LHCN-M2 (cell line): ENCODE measurements around the gene ADAMTS17. TPM values are rescaled to one million over a fixed set of nuclear protein-coding genes. Genes with fewer than 3 reads are reported as not detected.
A peak's percentile ranks its signal among the peaks of the same experiment; 100 is the strongest.

Experiments
- DNase-seq: peaks from one replicate; pipeline ENCODE4 v3.0.0-alpha.2; 2012; ENCODE audit warnings: low read depth
- total RNA-seq: library from RNA; depleted of rRNA; stranded (reverse); fragments of >200 nt; gene quantifications from 2 replicates; pipeline ENCODE4 v1.2.3, GENCODE V29; 2014

ADAMTS17 gene
- total RNA-seq, 1 experiment from 2014 or later = 0.11 TPM

- DNase-seq = no peak
Measured at GRCh38 chr15:100276506-100276905, 65.3 kb downstream of the ADAMTS17 start.

DNA sequence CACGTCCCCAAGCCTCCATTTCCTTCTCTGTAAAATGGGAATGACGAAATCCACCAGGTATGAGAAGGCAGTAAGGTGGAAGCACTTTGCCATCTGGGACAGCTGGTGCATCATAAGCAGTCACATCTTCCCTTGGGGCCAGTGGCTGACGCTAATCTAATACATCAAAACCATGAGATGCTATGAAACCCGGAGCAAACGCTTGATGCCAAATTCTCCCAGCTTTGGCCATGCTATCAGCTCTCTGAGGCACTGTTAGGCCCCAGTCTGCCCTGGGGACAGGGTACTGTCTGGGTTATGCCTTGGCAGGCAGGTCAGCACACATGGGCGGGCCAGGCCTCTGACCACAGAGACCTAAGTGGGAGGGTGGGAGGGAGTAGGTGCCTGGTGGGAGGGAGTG, 66.1 kb downstream of the ADAMTS17 start:
- DNase-seq = no peak

DNA sequence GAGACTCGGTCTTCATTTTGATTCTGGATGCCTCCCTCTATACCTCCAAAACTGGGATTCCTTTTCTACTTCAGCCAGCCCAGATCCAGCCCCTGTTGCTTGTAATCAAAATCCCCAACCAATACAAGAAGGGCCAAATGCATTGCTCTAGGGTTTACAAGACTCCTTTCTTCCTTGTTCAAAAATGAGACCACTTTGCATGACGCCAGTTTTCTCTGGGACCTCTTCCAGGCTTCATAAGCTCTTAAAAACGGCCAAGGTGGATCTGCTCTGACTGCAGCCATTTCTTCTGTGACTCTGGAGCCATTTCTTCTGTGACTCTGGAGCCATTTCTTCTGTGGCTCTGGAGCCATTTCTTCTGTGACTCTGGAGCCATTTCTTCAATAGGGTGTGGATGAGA, 71.9 kb downstream of the ADAMTS17 start:
- no peak for DNase-seq

DNA sequence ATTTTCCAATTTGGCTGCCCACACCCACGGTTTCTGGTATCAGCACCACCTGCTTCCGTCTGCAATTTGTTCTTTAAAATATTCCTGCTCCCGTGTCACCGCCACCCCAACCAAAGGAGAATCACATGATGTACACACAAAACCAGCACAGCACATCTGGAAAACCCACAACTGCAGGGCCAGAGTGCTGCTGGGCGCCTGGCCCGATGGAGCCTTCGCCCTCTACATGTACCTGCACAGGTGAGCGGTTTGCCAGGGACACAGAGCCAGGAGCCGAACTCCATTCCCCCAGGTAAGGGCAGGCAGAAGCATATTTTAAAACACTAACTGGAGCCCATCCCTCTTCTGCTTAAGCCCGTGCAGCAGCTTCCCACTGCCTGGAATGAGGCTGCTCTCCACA, 75.6 kb downstream of the ADAMTS17 start:
- DNase-seq = no peak

GRCh38 chr15:100265641-100266035, 76.1 kb downstream of the ADAMTS17 start:
- no peak for DNase-seq

GRCh38 chr15:100264994-100265640, 76.7 kb downstream of the ADAMTS17 start:
- no peak for DNase-seq

GRCh38 chr15:100263721-100264455, 77.9 kb downstream of the ADAMTS17 start:
- DNase-seq = no peak

GRCh38 chr15:100263031-100263430, 78.7 kb downstream of the ADAMTS17 start:
- no peak for DNase-seq

DNA sequence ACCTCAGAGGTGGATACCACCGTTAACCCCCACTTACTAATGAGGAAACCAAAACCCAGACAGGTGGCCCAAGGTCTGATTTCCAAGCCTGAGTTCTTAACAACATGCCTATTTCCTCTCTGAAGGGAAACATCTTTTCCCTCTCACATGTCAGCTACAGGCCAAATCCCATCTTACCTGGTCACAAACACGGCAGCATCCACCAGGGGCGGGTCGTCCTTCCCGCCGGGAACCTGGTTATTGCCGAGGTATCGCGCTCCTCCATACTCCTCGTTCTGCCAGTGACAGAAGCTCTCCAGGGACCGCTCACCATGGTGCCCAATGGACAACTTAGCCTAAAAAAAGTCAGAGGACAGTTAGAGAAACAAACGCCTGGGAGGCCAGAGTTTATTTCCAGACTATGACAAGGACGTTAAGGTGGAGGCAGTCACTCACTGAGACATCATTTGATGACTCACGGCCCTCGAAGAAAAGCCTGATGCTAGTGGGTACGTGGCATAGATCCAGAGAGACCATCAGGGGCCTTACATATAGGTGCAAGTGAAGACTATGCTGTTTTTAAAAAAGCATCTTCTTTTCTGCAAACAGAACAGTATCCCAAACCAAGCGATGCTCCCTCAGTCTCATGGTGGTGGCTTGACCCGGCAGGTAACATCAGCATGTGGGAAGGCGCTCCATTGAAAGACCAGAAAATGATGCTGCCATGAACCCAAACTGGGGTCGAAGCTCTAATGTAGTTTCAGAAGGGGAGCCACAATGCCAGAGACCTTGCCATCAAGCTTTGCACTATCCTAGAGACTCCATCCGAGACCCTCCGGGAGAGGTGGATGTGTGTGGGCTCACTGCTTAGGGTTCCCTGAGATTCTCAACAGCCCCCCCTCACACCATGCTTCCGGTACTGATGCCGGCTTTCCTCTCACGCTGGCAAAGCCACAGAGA, 80.2 kb downstream of the ADAMTS17 start:
- no peak for DNase-seq

DNA sequence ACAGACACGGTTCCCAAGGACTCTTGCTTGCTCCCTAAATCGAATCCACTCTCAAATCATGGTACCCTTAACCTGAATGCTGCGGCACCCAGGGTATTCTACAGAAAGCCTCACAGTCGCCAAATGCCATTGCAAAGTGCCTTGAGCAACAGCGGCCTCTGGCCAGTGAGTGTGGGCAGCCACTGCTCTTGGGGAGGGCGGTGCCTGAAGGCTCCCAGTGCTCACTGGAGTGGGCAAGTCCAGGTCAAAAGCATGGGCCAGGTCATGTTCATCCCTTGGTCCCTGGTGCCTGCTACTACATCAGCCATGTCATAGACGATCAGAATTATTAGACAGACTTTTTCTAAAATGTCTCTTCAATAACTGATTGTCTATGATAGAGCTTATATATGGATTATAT, 82.5 kb downstream of the ADAMTS17 start:
- DNase-seq = no peak

- DNase-seq = no peak
Measured at GRCh38 chr15:100256970-100257650, 84.7 kb downstream of the ADAMTS17 start.

GRCh38 chr15:100256101-100256969, 85.4 kb downstream of the ADAMTS17 start:
- DNase-seq = no peak

- no peak for DNase-seq
Measured at GRCh38 chr15:100255644-100256043, 86.1 kb downstream of the ADAMTS17 start.

GRCh38 chr15:100254691-100255090, 87.1 kb downstream of the ADAMTS17 start:
- no peak for DNase-seq

DNA sequence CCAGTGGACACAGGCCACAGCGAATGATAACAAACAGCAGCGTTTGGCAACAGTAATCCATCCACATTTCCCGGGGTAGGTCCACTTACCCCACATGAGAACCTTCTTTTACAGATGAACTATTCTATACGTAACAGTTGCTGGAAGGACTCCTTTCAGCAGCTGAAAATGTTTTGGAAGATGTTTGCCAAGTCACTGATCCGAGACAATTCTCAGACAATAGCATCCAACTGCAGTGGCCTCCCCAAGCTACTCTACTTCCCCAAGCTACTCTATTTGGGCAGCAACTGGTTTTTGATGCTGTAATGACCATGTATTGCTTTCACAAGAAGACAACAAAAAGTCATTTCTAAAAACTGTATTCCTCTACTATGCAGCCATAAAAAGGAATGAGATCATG, 87.5 kb downstream of the ADAMTS17 start:
- no peak for DNase-seq

DNA sequence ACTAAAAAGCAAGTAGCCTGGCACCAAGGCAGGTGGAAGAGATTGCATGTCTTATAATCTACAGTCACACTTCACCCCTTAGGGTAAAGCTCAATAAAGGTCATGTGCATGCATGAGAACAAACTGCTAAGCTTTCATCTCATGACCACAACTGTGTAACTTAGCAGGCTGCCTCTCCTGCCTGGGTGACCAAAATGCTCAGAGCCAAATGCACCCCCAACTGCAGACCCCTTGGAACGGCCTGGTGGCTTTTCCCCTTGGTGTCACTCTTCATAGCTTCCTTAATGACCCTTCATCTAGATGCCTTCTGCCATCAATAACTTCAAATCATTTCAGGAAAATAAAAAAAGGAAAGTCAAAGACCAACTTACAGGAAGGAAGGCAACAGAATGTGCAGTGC, 88.1 kb downstream of the ADAMTS17 start:
- no peak for DNase-seq

DNA sequence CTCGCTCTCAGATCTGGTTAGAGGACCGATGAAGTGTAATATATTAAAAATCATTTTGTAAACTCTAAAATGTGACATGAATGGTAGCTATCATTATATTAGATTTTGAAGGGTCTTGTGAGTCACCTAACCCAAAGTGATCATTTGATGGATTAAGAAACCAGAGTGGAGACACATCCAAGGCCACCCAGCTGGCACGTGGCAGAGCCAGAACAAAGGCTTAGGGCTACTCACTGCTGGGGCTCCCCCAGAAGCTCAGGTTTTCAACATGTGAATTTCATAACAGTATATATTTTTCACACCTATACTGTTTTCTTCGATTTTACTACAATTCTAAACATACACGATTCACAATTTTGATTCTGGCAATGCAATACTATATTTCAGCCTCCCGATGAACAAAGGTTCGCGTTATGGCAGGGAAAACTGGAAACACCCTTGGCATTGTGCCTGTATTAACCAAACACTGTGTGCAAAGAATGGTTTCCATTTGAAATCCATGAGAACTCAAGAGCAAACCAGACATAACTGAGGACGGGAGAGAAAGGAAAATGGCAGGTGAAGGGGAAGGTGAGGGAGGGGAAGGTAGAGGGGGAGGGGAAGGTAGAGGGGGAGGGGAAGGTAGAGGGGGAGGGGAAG, 88.9 kb downstream of the ADAMTS17 start:
- no peak for DNase-seq

DNA sequence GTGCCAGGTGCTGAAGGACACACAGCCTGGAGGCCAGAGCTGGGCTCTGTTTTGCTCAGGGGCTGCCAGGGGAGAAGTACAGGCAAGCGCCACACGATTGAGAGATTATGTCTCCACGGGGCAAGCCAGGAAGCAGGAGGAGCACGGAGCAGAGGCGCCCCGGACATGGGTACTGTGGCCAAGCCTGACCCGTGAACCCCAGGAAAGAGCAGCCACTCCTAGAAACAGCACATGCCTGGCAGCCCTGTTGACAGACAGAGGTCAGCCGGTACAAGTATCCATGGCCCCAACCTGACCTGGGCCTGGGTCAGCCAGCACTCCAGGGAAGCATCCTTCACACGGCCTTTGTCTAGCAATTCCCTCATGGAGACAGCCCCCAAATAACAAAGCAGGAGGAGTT, 89.4 kb downstream of the ADAMTS17 start:
- DNase-seq = no peak

DNA sequence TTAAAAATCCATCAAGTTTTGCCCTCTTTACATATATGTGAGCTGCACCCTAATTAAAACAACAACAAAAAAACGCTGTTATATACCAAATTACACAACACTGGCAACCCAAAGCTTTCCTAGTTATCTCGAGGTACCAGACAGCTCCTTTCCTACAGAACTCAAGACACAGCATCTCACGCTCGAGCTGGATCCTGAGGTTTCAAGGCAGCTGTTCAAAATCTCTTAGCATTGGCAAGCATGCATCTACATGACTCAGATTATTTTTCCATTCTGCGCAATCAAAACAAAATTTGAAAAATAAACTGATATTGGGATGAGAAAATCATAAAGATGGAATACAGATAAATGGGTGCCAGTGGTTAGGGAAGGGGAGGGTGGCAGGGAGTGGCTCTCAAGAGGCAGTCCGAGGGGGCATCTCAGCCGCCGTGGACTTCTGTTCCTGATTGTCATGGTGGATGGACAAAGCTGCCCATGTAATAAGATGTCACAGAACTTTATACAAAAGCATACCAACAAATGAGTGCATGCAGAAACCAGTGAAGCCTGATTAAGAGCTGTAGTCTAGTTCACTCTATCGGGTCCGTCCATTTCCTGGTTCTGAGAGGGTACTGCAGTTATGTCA, 91.5 kb downstream of the ADAMTS17 start:
- DNase-seq = peak; percentile 1
